ENCODE data around the gene ELMO3.

DNA sequence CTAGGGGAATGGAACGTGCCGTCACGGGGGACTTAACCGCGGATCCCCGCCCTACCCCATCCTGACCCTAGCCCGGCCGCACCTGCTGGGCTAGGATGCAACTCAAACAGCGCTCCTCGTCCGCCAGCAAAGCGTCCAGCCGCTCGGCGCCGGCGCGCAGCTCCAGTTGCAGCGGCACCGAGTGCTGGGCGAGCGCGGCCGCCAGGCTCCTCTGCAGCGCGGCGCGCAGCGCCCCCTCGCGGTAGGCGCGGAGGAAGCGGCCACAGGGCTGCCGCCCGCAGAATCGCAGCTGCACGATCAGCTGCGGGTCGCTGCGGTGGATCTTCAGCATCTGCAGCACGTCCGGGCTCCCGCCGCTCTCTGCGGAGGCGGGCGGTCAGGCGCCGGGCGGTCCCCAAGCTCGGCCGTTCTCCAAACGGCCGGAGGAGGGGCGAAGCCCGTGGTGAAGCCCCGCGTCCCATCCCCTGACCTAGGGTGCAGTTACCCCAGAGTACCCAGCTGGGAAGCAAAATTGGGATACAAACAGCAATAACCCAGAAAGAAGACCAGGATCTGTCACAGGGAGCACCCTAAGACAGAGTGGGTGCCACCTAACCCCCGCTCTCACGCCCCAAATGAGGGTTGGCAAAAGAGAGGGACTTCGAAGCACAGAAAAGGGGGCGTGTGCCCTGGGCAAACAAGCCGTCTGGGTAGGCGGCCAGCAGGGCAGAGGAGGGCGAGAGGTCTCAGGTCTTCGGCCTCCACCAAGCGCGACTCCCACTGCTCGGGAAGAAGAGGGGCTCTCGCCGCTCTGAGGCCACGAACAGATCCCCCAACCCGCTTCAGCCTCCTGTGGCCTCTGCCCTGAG, 43.4 kb upstream of the ELMO3 start:
- TF ChIP-seq, protein P1, sequence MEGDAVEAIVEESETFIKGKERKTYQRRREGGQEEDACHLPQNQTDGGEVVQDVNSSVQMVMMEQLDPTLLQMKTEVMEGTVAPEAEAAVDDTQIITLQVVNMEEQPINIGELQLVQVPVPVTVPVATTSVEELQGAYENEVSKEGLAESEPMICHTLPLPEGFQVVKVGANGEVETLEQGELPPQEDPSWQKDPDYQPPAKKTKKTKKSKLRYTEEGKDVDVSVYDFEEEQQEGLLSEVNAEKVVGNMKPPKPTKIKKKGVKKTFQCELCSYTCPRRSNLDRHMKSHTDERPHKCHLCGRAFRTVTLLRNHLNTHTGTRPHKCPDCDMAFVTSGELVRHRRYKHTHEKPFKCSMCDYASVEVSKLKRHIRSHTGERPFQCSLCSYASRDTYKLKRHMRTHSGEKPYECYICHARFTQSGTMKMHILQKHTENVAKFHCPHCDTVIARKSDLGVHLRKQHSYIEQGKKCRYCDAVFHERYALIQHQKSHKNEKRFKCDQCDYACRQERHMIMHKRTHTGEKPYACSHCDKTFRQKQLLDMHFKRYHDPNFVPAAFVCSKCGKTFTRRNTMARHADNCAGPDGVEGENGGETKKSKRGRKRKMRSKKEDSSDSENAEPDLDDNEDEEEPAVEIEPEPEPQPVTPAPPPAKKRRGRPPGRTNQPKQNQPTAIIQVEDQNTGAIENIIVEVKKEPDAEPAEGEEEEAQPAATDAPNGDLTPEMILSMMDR (IDR thresholded peaks at IDR 0.05): peak; percentile 88
- TF ChIP-seq EZH2 (IDR thresholded peaks at IDR 0.05): peak; percentile 97

Measured in neural progenitor cell (in vitro differentiated cells).